Sigmoid colon (tissue), 7 donors: ENCODE data around the gene GTF3C1. TPM values are rescaled to one million over a fixed set of nuclear protein-coding genes. Genes with fewer than 3 reads are reported as not detected.
A peak's percentile ranks its signal among the peaks of the same experiment; 100 is the strongest.

Experiments
- DNase-seq: peaks from one replicate; pipeline ENCODE4 v3.0.0-alpha.2; 2019
- H3K27ac ChIP-seq, 4 donors: fragments of 200-600 bp; sonication (generic); one replicate each; pipeline ENCODE4 v1.5.1; 2016 to 2019; ENCODE audit warnings: mild to moderate bottlenecking in 1 of 4
- H3K27me3 ChIP-seq, 3 donors: fragments of 200-600 bp; sonication (generic); one replicate each; pipeline ENCODE4 v1.5.1; 2019; ENCODE audit warnings: mild to moderate bottlenecking in 1 of 3
- H3K36me3 ChIP-seq, 4 donors: fragments of 200-600 bp; sonication (generic); one replicate each; pipeline ENCODE4 v1.5.1; 2016 to 2019
- H3K4me1 ChIP-seq, 4 donors: fragments of 200-600 bp; sonication (generic); one replicate each; pipeline ENCODE4 v1.5.1; 2017 to 2019
- H3K4me3 ChIP-seq, 4 donors: fragments of 200-600 bp; sonication (generic); one replicate each; pipeline ENCODE4 v1.5.1; 2017 to 2019; ENCODE audit warnings: mild to moderate bottlenecking in 2 of 4, moderate library complexity in 1 of 4
- H3K9me3 ChIP-seq, 4 donors: fragments of 200-600 bp in 3 of 4; sonication (generic) in 3 of 4; one replicate each; pipeline versions ENCODE4 v1.5.1 to v1.6.1; 2013 to 2019
- EP300 ChIP-seq, 4 donors: sonication (generic); formaldehyde crosslinking; IDR thresholded peaks; one replicate each; pipeline ENCODE4 v1.6.1; 2017; ENCODE audit warnings: antibody characterized with exemption in 4 of 4
- POLR2A ChIP-seq, 2 donors: fragments of 450-650 bp; IDR thresholded peaks; one replicate each; pipeline ENCODE4 v1.6.1; 2016; ENCODE audit warnings: antibody characterized with exemption in 2 of 2, mild to moderate bottlenecking in 2 of 2, moderate library complexity in 2 of 2
- POLR2AphosphoS5 ChIP-seq, 4 donors: sonication (generic); formaldehyde crosslinking; IDR thresholded peaks; one replicate each; pipeline ENCODE4 v1.6.1; 2017; ENCODE audit warnings: antibody characterized with exemption in 4 of 4
- WGBS, 2 donors: extraction: QIAGEN DNeasy Blood & Tissue Kit; methylation state at CpG; one replicate each; pipeline ENCODE4 v1.1.7; 2013; 5-methylcytosine and 5-hydroxymethylcytosine counted together
- intact Hi-C: fragments of 100-400 bp; cut with DNase I; formaldehyde crosslinking; loops from one replicate; pipeline ENCODE4 v1.15.1; 2023
- polyA plus RNA-seq, 3 donors: library from polyadenylated mRNA; stranded (reverse); fragments of 200-250 nt; gene quantifications; one replicate each; pipeline ENCODE4 v1.2.3, GENCODE V29; 2013
- total RNA-seq, 4 donors: library from RNA; depleted of rRNA; stranded (reverse); fragments of >200 nt; gene quantifications; one replicate each; pipeline ENCODE4 v1.1.0, GENCODE V29; 2016
- TF ChIP-seq, protein P1 (sequence below), 4 experiments: fragments of 450-650 bp in 3 of 4; fragments of 200-600 bp in 1 of 4; IDR thresholded peaks; one replicate each; pipeline ENCODE4 v1.5.1; 2016 to 2019; ENCODE audit warnings: antibody characterized with exemption in 4 of 4, mild to moderate bottlenecking in 3 of 4, moderate library complexity in 2 of 4
- donor health status: healthy with polysubstance abuse.
- donor health status: Bipolar disorder and iron deficiency.
- donor health status: healthy.

The GTF3C1 gene, protein sequence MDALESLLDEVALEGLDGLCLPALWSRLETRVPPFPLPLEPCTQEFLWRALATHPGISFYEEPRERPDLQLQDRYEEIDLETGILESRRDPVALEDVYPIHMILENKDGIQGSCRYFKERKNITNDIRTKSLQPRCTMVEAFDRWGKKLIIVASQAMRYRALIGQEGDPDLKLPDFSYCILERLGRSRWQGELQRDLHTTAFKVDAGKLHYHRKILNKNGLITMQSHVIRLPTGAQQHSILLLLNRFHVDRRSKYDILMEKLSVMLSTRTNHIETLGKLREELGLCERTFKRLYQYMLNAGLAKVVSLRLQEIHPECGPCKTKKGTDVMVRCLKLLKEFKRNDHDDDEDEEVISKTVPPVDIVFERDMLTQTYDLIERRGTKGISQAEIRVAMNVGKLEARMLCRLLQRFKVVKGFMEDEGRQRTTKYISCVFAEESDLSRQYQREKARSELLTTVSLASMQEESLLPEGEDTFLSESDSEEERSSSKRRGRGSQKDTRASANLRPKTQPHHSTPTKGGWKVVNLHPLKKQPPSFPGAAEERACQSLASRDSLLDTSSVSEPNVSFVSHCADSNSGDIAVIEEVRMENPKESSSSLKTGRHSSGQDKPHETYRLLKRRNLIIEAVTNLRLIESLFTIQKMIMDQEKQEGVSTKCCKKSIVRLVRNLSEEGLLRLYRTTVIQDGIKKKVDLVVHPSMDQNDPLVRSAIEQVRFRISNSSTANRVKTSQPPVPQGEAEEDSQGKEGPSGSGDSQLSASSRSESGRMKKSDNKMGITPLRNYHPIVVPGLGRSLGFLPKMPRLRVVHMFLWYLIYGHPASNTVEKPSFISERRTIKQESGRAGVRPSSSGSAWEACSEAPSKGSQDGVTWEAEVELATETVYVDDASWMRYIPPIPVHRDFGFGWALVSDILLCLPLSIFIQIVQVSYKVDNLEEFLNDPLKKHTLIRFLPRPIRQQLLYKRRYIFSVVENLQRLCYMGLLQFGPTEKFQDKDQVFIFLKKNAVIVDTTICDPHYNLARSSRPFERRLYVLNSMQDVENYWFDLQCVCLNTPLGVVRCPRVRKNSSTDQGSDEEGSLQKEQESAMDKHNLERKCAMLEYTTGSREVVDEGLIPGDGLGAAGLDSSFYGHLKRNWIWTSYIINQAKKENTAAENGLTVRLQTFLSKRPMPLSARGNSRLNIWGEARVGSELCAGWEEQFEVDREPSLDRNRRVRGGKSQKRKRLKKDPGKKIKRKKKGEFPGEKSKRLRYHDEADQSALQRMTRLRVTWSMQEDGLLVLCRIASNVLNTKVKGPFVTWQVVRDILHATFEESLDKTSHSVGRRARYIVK (N-terminal part only)
- 10 to 100 TPM; 35.0 to 74.2 (median 44.6) TPM for total RNA-seq
- polyA plus RNA-seq, result 10 to 100 TPM in 2 of 3 donors, 1 to 10 TPM in 1; 9.0 to 37.5 (median 15.0) TPM

DNA sequence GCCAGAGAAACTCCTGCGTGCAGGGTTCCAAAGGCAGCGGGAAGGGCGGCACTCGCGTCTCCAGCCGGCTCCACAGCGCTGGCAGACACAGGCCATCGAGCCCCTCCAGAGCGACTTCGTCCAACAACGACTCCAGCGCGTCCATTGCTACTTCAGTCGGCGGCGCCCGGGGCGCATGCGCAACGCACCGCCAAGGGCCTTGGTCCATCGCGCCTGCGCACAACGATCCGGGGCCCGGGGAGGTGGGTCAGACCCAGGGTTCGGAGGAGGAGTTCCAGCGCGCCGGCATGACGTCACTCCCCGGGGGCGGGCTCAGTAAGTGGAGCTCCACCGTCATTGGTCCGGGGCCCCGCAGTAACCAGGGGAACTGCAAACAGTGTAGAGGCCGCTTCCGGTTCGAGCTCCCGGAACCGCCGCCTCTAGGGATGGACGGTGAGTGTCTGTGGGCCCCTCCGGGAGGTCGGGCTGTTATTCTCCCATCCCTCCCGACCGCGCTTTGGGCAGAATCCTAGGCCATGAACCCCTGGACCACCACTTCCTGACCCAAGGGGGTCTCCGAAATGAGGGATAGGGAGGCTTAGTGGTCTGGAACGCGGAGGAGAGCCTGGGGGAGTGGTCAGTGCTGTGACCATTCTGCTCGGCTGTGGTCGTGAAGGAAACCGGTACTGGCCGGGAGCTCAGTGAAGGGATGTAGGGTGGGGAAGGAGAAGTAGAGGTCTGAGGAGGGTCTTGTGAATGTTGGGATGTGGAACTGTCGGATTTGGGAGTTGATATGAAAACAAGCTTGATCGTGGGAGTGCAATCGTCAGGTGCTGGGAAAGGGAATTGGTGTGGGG is at the start of gene GTF3C1, which contains the start of gene KATNIP:
Gene GTF3C1 (minus strand): TSS at position 168 of the 836 bp plus-strand sequence. CDS start 23 bp downstream, at position 145.
Gene KATNIP (plus strand): TSS at position 399 of the 836 bp plus-strand sequence. CDS start 27 bp downstream, at position 426.
- H3K4me3 ChIP-seq, result peak within 1 kb of the TSS; percentile 69 to 95 (median 93)
- H3K36me3 ChIP-seq, result peaks cover 0 to 9% (median 1%) of the 10 kb centered on the region in 4 donors
- peaks cover 0 to 38% (median 33%) of the 10 kb centered on the region in 4 donors for H3K4me1 ChIP-seq
- intact Hi-C loops, result no loop called here
- H3K27ac ChIP-seq, result peak within 1 kb of the TSS; percentile 78 to 91 (median 88)
- H3K27me3 ChIP-seq, result no peaks in the 10 kb centered on the region
- peak; percentile 100 for DNase-seq
- WGBS, 2 donors, result 0% methylated on average over 59 of the region's 59 CpGs
- TF ChIP-seq, protein P1, sequence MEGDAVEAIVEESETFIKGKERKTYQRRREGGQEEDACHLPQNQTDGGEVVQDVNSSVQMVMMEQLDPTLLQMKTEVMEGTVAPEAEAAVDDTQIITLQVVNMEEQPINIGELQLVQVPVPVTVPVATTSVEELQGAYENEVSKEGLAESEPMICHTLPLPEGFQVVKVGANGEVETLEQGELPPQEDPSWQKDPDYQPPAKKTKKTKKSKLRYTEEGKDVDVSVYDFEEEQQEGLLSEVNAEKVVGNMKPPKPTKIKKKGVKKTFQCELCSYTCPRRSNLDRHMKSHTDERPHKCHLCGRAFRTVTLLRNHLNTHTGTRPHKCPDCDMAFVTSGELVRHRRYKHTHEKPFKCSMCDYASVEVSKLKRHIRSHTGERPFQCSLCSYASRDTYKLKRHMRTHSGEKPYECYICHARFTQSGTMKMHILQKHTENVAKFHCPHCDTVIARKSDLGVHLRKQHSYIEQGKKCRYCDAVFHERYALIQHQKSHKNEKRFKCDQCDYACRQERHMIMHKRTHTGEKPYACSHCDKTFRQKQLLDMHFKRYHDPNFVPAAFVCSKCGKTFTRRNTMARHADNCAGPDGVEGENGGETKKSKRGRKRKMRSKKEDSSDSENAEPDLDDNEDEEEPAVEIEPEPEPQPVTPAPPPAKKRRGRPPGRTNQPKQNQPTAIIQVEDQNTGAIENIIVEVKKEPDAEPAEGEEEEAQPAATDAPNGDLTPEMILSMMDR (IDR thresholded peaks at IDR 0.05), result no peak
- TF ChIP-seq POLR2AphosphoS5 (IDR thresholded peaks at IDR 0.05) (peak; percentile 76 to 93 (median 92)), EP300 (IDR thresholded peaks at IDR 0.05) (no peak), POLR2A (IDR thresholded peaks at IDR 0.05) (peak; percentile 20 to 33)
- no peaks in the 10 kb centered on the region for H3K9me3 ChIP-seq

DNA sequence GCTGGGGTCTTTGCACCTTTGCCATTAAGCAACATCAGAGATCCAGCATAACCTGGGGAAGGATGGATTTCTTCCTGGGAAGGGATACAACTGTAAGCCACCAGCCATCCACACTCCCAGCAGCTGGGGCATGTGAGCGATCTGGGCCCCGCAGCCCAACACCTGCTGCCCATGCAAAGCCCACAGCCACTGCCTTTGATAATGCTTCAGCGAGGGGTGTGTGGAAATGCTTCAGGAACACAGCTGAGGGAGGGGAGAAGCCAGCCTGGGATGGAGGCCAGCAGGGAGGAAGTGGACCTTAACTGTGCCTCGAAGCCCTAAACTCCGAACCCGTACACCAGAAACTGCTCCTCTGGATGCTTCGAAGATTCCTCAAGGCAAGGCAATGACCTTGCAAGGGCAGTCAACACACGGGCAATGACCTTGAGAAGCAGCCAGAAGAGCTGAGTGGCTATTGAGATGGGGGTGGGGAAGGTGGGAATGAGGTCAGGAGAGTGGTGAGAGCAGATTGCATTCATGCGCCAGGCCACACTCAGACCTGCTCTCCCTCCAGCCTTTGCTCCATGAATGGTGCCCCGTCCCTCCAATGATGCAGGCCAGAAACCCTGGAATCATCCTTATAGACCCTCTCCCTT is 49.3 kb upstream of the GTF3C1 start:
- intact Hi-C loops, result no loop called here
- no peaks in the 10 kb centered on the region for H3K9me3 ChIP-seq
- H3K27me3 ChIP-seq, result no peaks in the 10 kb centered on the region
- no peak overlapping the region for H3K27ac ChIP-seq
- TF ChIP-seq POLR2AphosphoS5 (IDR thresholded peaks at IDR 0.05) (no peak), POLR2A (IDR thresholded peaks at IDR 0.05) (no peak), EP300 (IDR thresholded peaks at IDR 0.05) (no peak)
- TF ChIP-seq, protein P1 (IDR thresholded peaks at IDR 0.05), result no peak
- no peak for DNase-seq
- WGBS, 2 donors, result 83 to 86% methylated on average over 10 of the region's 10 CpGs
- no peaks in the 10 kb centered on the region for H3K4me1 ChIP-seq
- H3K4me3 ChIP-seq, result no peak overlapping the region
- H3K36me3 ChIP-seq, result peaks cover 0 to 3% (median 0%) of the 10 kb centered on the region in 4 donors

DNA sequence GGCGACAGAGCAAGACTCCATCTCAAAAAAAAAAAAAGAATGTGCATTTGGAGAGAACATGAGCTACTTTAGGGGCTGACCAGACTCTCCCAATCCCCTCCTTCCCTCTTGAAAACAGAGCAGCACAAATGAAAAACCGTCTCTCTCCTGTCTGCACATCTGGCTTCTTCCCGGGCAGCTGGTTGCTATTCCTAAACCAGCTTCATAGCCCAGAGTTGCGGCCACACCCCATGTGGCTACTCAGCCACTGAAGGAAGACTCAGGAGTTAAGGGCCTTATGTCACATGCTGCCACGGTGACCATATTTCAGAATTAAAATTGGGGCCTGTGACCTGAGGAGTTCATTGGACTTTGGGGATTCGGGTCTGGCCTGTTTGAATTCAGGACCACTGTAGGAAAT is 48.5 kb upstream of the GTF3C1 start:
- no peak for DNase-seq
- Histone ChIP-seq H3K4me1 (no peaks in the 10 kb centered on the region), H3K4me3 (no peak overlapping the region), H3K27ac (no peak overlapping the region), H3K27me3 (no peaks in the 10 kb centered on the region), H3K9me3 (no peaks in the 10 kb centered on the region), H3K36me3 (peaks cover 0 to 3% (median 0%) of the 10 kb centered on the region in 4 donors)
- WGBS, 2 donors, result 88 to 89% methylated on average over 6 of the region's 6 CpGs
- TF ChIP-seq POLR2A (IDR thresholded peaks at IDR 0.05), result no peak
- TF ChIP-seq, protein P1 (IDR thresholded peaks at IDR 0.05), result no peak
- no peak for TF ChIP-seq POLR2AphosphoS5 (IDR thresholded peaks at IDR 0.05)
- TF ChIP-seq EP300 (IDR thresholded peaks at IDR 0.05), result no peak
- intact Hi-C loops, result no loop called here
